HG02759 (cell line): ENCODE results near the gene KDF1.

ENCODE experiments used
- ATAC-seq: cut with Tn5 transposase; IDR thresholded peaks from one replicate; pipeline ENCODE4 v1.9.1; 2021; ENCODE audit warnings: mild to moderate bottlenecking, moderate library complexity; ENCODE audit not compliant: unreplicated experiment

The KDF1 gene, protein sequence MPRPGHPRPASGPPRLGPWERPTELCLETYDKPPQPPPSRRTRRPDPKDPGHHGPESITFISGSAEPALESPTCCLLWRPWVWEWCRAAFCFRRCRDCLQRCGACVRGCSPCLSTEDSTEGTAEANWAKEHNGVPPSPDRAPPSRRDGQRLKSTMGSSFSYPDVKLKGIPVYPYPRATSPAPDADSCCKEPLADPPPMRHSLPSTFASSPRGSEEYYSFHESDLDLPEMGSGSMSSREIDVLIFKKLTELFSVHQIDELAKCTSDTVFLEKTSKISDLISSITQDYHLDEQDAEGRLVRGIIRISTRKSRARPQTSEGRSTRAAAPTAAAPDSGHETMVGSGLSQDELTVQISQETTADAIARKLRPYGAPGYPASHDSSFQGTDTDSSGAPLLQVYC

DNA sequence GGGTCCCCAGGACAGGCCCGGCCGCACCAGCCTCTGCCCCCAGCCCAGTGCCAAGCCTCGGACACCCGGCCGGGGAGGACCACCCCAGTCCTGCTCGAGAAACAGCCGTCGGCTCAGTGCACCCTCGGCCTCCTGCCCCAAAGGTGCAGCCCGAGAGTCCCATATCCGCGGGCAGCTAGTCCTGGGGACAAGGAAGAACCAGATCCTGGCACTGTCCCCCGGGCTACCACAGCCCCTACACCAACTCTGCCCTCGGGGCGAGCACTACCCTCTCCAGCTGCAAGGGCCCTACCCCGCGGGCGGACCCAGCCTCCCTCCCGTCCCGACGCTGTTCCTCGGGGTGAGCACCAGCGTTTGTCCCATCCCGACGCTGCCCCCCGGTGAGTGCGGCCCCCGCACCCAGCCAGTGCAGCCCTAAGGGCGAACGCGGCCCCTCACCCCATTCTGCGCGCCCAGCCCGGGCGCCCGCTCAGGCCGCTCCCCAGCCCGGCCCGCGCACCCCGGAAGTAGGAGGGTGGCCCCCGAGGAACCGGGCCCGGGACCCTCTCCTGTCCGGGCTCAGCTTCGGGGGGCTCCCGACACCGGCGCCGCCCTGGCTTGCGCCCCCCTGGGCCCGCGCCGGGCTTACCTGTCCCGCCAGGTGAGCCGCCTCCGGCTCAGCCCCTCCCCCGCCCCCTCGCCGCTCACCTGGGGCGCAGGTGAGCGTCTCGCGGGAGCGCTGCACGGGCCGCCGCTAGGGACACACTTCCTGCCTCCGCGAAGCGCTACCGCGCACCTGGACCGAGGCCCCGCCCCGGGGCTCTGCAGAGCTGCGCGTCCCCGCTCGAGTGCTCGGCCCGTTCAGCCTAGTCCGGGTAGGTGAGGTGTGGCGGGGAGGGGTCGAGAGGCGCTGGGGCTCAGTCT, at the start of gene KDF1:
TSS of gene KDF1 (minus strand) at position 747 of the 903 bp plus-strand sequence. CDS start 8,088 bp downstream, outside the sequence.
- no peak for ATAC-seq

GRCh38 chr1:27009601-27010197, 49.4 kb upstream of the KDF1 start:
- ATAC-seq: no peak

GRCh38 chr1:27007909-27008582, 47.8 kb upstream of the KDF1 start:
- no peak for ATAC-seq

- no peak for ATAC-seq
These were observed 46.4 kb upstream of the KDF1 start for GRCh38 chr1:27006683-27007082.

DNA sequence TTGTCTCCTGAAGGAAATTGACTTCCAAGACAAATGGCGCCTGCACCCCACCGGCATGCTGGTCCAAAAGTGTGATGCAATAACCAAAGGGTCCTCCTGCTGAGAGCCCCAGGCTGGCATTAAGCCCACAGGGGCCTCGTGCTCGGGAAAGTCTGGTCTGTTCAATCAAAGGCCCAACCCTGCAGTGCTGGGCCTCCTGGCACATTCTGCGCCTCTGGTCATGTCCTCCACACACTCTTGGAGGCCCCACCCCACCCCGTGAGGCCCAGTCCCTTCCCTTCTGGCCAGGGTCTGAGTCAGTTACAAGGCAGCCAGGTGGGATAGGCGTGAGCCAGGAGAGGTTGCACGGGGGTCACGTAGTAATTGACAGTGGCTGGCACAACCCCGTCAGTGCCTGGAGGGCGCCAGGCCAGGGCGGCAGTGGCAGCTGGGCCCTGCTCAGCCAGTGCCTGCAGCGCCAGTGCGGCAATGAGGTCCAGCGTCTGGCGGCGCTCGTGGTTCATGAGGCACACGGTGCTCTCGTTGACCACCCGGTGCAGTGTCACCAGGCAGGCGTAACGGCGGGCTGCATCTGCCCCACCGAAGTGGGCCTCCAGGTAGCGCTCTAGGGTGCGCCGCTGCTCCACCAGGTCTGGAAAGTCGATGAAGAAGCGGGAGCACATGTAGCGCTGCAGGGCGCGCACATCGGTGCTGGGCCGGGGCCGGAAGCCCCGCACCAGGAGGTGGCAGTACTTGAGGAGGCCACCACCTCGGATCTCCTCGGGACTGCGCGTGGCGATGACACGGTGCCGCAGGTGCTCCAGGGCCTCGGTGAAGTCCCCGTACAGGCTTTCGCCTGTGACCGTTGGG, 45.6 kb upstream of the KDF1 start:
- ATAC-seq: no peak

GRCh38 chr1:27005166-27005530, 44.9 kb upstream of the KDF1 start:
- no peak for ATAC-seq

DNA sequence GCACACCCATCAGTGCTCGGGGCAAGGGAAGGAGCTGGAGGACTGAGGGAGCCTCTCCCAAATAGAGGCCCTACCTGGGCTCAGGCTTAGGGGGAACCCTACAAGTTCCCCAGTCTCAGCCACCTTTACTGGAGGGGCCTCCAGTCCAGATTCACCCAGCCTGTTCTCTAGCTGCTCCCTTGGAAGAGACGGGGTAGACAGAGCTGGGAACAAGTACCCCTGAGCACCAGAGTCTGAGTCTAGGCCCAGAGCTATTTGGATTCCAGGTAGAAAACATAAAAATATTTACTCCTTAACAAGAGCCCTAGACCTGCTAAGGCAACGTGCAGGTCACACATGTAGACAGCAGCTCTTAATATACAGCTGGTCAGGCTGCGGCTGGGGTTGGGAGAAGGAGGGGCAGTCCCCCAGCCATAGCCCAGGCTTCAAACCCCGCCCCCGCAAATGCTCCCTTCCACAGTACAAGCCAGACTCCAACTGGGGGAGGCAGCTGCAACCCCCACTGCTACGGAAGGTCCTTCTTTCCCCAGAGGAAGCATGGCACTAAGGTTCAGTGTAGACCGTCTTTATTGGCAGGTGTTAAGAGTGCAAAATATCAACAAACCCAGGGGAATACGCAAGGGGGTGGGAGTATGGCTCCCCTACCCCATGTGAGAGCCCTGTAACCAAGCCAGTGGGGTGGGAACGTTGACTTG, 44.4 kb upstream of the KDF1 start:
- ATAC-seq: no peak

DNA sequence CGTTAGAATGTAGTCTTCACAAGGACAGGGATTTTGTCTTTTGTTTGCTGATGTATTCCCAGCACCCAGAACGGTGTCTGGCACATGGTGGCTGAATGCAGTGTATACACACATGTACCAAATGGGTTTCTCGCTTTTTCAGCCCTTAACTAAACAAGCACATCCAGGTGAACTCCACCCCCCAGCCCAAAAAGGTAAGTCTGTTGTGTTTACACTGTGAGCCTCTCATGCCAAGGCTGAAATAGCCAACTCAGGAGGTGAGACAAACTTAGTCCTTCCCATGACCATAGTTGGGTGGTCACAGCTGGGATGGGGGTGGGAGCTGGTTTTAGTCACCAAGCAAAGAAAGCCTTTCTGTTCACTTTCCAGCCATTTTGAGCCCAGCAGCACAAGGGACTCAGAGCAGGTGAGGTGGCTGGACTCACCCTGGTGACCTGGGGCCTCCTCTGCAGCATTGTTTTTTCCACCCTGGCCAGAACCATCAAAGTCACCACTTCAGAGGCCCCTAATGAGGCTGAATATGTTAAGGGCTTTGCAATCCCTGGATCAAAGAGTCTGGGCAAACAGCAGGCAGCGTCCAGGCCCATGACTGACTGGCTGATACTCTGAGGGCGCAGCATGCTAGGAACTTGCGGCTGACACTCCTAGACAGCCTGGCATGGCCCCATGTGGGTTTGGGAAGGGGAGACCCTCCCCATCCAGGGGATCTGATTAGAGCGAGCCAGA, 43.6 kb upstream of the KDF1 start:
- no peak for ATAC-seq

DNA sequence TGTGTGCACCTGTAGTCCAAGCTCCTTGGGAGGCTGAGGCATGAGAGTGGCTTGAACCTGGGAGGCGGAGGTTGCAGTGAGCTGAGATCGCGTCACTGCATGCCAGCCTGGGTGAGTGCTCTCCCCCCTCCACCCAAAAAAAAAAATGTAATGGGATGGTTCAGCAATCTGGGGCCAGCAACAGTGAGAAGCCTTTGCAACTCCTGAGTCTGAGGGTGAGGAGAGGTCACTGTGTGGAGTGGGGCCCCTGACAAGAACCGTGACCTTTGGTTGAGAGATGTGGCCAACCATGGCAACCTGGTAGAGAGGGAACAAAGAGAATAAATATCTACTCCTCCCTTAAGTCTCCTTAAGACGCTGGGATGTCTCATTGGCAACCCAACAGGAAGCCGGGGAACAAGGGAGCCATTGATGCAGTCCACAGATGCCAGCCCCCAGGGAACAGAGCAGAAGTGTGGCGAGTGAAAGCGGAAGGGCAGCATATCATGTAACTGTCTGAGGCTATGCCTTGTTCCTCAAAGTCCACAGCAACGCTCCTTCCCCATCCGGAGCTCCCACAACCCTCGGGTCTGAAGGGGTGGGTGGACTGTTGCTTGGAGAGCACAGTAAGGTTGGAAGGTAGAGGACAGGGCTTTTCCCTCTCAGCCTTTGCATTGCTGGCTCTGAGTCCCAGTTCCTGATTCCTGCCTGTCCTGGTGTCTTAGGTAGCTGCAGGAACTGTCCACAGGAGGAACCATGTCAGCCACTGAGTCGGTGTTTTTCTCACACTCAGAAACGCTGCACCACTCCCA, 41.5 kb upstream of the KDF1 start:
- ATAC-seq: peak; percentile 46

DNA sequence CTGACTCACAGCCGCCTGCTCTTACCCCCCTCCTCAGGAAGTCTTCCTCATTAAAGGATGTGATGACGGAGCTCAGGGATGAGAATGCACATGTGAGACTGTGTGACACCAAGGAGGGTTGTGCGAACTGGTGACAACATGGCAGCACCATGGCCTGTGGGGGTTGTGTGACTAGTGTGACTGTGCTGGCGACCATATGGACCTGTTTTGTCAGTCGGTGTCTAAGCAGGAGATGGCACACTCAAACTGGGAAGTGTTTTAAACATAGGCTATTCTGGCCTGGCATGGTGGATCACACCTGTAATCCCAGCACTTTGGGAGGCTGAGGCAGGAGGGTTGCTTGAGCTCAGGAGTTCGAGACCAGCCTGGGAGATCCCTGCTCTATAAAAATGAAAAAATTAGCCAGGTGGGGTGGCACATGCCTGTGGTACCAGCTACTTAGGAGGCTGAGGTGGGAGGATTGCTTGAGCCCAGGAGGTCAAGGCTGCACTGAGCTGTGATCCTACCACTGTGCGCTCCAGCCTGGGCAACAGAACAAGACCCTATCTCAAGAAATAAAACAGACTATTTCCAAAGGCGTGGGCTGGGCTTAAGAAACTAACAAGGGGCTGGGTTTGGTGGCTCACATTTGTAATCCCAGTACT, 40.7 kb upstream of the KDF1 start:
- ATAC-seq: no peak

- no peak for ATAC-seq
These were observed 40.0 kb upstream of the KDF1 start for GRCh38 chr1:27000090-27000816.

GRCh38 chr1:26999440-26999987, 39.2 kb upstream of the KDF1 start:
- no peak for ATAC-seq

DNA sequence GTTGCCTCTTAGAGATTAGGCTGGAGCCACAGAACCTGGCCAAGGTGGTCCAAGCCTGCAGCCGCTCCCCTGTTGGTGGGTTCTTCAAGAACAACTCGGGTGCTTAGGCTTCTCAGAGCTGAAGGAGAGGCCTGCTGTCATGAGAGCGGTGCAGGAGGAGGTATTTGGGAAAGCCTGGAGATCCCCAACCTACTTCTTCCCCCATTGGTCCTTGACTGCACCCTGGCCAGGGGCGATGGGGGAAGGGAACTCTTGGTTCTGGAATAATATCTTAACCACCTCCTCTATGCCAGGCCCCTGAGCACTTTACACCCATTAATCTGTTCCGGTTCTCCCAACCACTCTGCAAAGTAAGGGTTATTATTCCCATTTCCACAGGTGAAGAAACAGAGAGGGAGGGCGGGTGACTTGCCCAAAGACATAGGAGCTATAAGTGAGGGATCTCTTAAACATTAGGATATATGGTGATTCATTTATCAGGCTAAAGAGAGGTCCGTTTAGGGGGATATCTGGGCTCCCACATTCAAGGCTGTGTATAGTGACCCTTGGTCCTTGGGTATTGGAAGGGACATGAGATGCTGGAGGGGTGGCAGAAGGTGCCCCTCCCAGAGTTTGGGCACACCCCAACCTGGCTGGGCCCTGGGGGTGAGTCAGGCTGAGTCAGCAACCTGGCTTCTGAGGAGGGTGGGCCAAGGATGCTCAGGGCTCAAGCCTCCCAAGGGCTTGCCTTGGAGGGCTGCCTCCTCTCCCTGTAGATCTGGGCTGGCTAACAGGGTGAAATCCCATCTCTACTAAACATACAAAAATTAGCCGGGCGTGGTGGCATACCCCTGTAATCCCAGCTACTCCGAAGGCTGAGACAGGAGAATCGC, 38.4 kb upstream of the KDF1 start:
- no peak for ATAC-seq

- no peak for ATAC-seq
These were observed 36.4 kb upstream of the KDF1 start for GRCh38 chr1:26996665-26997064.

GRCh38 chr1:26996024-26996423, 35.8 kb upstream of the KDF1 start:
- no peak for ATAC-seq
